HG03108 (cell line): ENCODE results near the gene NTM.
"Not testable (repeated sequence)": the region's sequence is repeated elsewhere in the genome, so short reads cannot be mapped to it uniquely, and the experiment has no call there.

Source experiments
- ATAC-seq: cut with Tn5 transposase; IDR thresholded peaks from one replicate; pipeline ENCODE4 v1.9.1; 2021; ENCODE audit warnings: moderate library complexity; ENCODE audit not compliant: unreplicated experiment

Gene NTM

GRCh38 chr11:132358573-132358953 lies 988.1 kb downstream of the NTM start:
- peak; percentile 33 for ATAC-seq

- no peak for ATAC-seq
These were observed 990.7 kb downstream of the NTM start for GRCh38 chr11:132361011-132361550.

DNA sequence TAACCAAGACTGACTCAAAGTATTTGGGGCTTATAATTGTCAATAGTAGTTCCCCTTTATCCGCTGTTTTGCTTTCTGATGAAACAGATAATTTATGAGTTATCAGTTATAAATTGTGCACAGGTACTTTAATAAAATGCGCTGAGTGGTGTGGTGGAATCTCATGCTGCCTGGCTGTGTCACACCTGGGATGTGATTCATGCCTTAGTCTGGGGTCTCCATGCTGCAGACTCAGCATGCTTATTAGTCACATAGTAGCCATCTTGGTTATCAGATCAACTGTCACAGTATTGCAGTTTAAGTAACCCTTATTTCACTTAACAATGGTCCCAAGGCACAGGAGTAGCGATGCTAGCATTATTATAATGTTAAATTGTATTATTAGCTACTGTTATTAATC lies 995.2 kb downstream of the NTM start:
- ATAC-seq, result no peak

- ATAC-seq, result no peak
These were observed 996.9 kb downstream of the NTM start for GRCh38 chr11:132367293-132367692.

DNA sequence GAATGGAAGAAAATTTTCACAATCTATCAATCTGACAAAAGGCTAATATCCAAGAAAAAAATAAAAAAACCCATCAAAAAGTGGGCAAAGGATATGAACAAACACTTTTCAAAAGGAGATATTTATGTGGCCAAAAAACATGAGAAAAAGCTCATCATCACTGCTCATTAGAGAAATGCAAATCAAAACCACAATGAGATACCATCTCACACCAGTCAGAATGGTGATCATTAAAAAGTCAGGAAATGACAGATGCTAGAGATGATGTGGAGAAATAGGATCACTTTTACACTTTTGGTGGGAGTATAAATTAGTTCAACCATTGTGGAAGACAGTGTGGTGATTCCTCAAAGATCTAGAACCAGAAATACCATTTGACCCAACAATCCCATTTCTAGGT lies 999.7 kb downstream of the NTM start:
- ATAC-seq, result not testable (repeated sequence)

GRCh38 chr11:132373405-132374143 lies 1003.2 kb downstream of the NTM start:
- no peak for ATAC-seq

DNA sequence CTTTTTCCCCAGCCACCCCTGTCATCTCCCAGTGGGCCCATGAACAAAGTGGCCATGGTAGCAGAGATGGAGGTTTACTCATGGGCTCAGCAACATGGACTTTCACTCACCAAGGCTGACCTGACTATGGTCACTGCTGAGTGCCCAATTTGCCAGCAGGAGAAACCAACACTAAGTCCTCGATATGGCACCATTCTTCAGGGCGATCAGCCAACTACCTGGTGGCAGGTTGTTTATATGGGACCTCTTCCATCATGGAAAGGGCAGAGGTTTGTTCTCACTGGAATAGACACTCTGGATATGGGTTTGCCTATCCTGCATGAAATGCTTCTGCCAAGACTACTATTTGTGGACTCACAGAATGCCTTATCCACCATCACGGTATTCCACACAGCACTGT lies 1009.1 kb downstream of the NTM start:
- ATAC-seq, result no peak
